ENCODE measurements around the gene RXRA.

DNA sequence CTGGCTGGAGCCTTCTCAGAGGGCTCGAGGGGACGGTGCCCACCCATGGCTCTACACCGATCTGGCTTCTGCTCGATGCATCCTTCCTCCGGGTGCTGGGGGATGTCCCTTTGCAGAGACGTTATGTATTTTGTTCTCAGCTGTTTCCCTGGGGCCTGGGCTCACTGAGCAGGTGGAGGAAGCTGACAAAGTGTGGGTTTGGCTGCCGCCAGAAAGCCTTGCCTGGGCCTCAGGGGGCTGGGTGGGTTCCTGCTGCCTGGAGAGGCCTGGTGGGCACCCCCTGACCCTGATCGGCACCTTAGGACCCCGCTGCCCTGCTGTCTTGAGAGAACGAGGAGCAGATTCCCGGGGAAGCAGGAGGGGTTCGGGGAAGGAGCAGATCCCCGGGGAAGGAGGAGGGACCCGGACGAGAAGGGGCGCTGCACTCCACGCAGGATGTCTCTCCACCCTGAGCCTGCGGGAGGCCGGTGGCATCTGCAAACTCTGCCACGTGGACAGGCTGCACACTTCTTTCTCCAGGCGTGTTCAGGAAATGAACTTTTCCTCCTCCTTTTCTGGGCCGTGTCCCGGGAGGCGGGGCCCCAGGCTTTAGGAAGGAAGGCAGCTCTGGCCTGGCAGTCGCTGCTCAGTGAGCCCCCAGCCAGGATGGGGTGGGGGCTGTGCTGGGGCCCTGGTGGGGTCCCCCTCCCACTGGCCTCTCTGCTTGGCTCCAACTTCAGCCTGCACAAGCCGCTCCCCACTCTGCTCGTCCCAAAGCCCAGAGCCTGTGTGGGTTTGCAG is 148.9 kb downstream of the RXRA start:
- TF ChIP-seq POLR2A (IDR thresholded peaks at IDR 0.05) = no peak
- no peak for TF ChIP-seq CTCF (IDR thresholded peaks at IDR 0.05)
